Trophoblast cell (in vitro differentiated cells and primary cell): ENCODE results near the gene GLS.
A peak's percentile ranks its signal among the peaks of the same experiment; 100 is the strongest.

Source experiments
- DNase-seq, 2 donors: peaks; one replicate each; pipeline ENCODE4 v3.0.0-alpha.2; 2016
- H2AFZ ChIP-seq: 2 replicates; pipeline ENCODE4 v1.6.1; 2013; ENCODE audit warnings: low read length, moderate library complexity, mild to moderate bottlenecking; ENCODE audit not compliant: insufficient read depth, poor library complexity
- H2AK5ac ChIP-seq: 2 replicates; pipeline ENCODE4 v1.6.1; 2013; ENCODE audit warnings: mild to moderate bottlenecking, low read length
- H2BK120ac ChIP-seq: 2 replicates; pipeline ENCODE4 v1.6.1; 2013; ENCODE audit warnings: low read length, mild to moderate bottlenecking, moderate library complexity; ENCODE audit not compliant: insufficient read depth, poor library complexity
- H2BK12ac ChIP-seq: 2 replicates; pipeline ENCODE4 v1.6.1; 2013; ENCODE audit warnings: mild to moderate bottlenecking, low read length, moderate library complexity
- H2BK5ac ChIP-seq: 2 replicates; pipeline ENCODE4 v1.6.1; 2013; ENCODE audit warnings: low read length, low read depth, moderate library complexity, mild to moderate bottlenecking; ENCODE audit not compliant: poor library complexity
- H3K14ac ChIP-seq: 2 replicates; pipeline ENCODE4 v1.6.1; 2013; ENCODE audit warnings: mild to moderate bottlenecking, low read length
- H3K18ac ChIP-seq: 2 replicates; pipeline ENCODE4 v1.6.1; 2013; ENCODE audit warnings: mild to moderate bottlenecking, low read length
- H3K23ac ChIP-seq: 2 replicates; pipeline ENCODE4 v1.6.1; 2013; ENCODE audit warnings: low read length
- H3K27ac ChIP-seq: 2 replicates; pipeline ENCODE4 v1.5.1; 2013; ENCODE audit warnings: low read depth, mild to moderate bottlenecking, inconsistent platforms, low read length, moderate library complexity
- H3K27me3 ChIP-seq: 2 replicates; pipeline ENCODE4 v1.6.1; 2013; ENCODE audit warnings: inconsistent platforms, mild to moderate bottlenecking, low read length, moderate library complexity; ENCODE audit not compliant: insufficient read depth
- H3K36me3 ChIP-seq, 2 experiments: 1 replicate in 1 of 2; 2 replicates in 1 of 2; pipeline ENCODE4 v1.6.1; 2013; ENCODE audit warnings: low read length in 2 of 2, mild to moderate bottlenecking in 2 of 2, moderate library complexity in 1 of 2; ENCODE audit not compliant: insufficient read depth in 2 of 2, control insufficient read depth in 1 of 2
- H3K4ac ChIP-seq: 2 replicates; pipeline ENCODE4 v1.6.1; 2013; ENCODE audit warnings: low read depth, mild to moderate bottlenecking, low read length, moderate library complexity
- H3K4me1 ChIP-seq, 2 experiments: 1 replicate in 1 of 2; 2 replicates in 1 of 2; pipeline ENCODE4 v1.6.1; 2013; ENCODE audit warnings: low read length in 2 of 2, mild to moderate bottlenecking in 2 of 2, moderate library complexity in 1 of 2; ENCODE audit not compliant: insufficient read depth in 2 of 2, control insufficient read depth in 1 of 2
- H3K4me2 ChIP-seq: 2 replicates; pipeline ENCODE4 v1.6.1; 2013; ENCODE audit warnings: inconsistent platforms, mild to moderate bottlenecking, low read length, moderate library complexity
- H3K4me3 ChIP-seq: 2 replicates; pipeline ENCODE4 v1.5.1; 2013; ENCODE audit warnings: mild to moderate bottlenecking, low read depth, low read length, inconsistent platforms
- H3K79me1 ChIP-seq: one replicate; pipeline ENCODE4 v1.6.1; 2013; ENCODE audit warnings: low read length
- H3K79me2 ChIP-seq: 2 replicates; pipeline ENCODE4 v1.6.1; 2013; ENCODE audit warnings: low read length, mild to moderate bottlenecking; ENCODE audit not compliant: control insufficient read depth, insufficient read depth, poor library complexity
- H3K9ac ChIP-seq: 2 replicates; pipeline ENCODE4 v1.6.1; 2013; ENCODE audit warnings: mild to moderate bottlenecking, low read length
- H3K9me3 ChIP-seq: 2 replicates; pipeline ENCODE4 v1.6.1; 2013; ENCODE audit warnings: low read depth, mild to moderate bottlenecking, control low read depth, inconsistent platforms, low read length; ENCODE audit not compliant: insufficient read depth
- H4K12ac ChIP-seq: 2 replicates; pipeline ENCODE4 v1.6.1; 2013; ENCODE audit warnings: low read depth, mild to moderate bottlenecking, low read length, moderate library complexity
- H4K8ac ChIP-seq: 2 replicates; pipeline ENCODE4 v1.6.1; 2013; ENCODE audit warnings: low read depth, mild to moderate bottlenecking, low read length, moderate library complexity
- H4K91ac ChIP-seq: one replicate; pipeline ENCODE4 v1.6.1; 2013; ENCODE audit warnings: low read depth, mild to moderate bottlenecking, low read length, moderate library complexity
- WGBS: extraction: QIAGEN DNeasy Blood & Tissue Kit; methylation state at CpG from one replicate; pipeline ENCODE4 v1.1.7; 2013; ENCODE audit warnings: missing lambda C conversion rate; ENCODE audit not compliant: insufficient read length, insufficient coverage; ENCODE audit errors: extremely low coverage; 5-methylcytosine and 5-hydroxymethylcytosine counted together

The GLS gene

GRCh38 chr2:190875891-190876290 is 4.7 kb upstream of the GLS start:
- Histone ChIP-seq H3K27me3 (no peaks in the 10 kb centered on the region), H3K4ac (no peak overlapping the region), H4K12ac (no peak overlapping the region), H3K9me3 (peaks cover 2% of the 10 kb centered on the region), H3K18ac (no peak overlapping the region), H3K4me3 (no peak overlapping the region), H3K79me2 (peaks cover 2% of the 10 kb centered on the region), H4K8ac (no peak overlapping the region), H3K36me3 (no peaks in the 10 kb centered on the region), H2BK5ac (no peak overlapping the region), H3K9ac (no peak overlapping the region), H3K14ac (no peak overlapping the region), H3K4me1 (peaks cover 3 to 4% of the 10 kb centered on the region in 2 experiments), H2AFZ (no peak overlapping the region), H3K27ac (no peak overlapping the region), H3K4me2 (no peak overlapping the region), H3K79me1 (peaks cover 6% of the 10 kb centered on the region), H3K23ac (no peak overlapping the region), H2BK12ac (no peak overlapping the region), H2BK120ac (no peak overlapping the region), H4K91ac (no peak overlapping the region), H2AK5ac (no peak overlapping the region)
- no peak for DNase-seq
- no CpG with 5 or more reads among the region's 2 CpGs for WGBS

- Histone ChIP-seq H3K79me2 (peaks cover 9% of the 10 kb centered on the region), H4K8ac (no peak overlapping the region), H2BK120ac (no peak overlapping the region), H3K4ac (no peak overlapping the region), H2AFZ (no peak overlapping the region), H3K36me3 (no peaks in the 10 kb centered on the region), H3K9ac (no peak overlapping the region), H3K4me1 (peaks cover 3 to 4% of the 10 kb centered on the region in 2 experiments), H2AK5ac (no peak overlapping the region), H3K4me2 (no peak overlapping the region), H3K23ac (no peak overlapping the region), H3K27me3 (peaks cover 3% of the 10 kb centered on the region), H3K27ac (no peak overlapping the region), H2BK12ac (no peak overlapping the region), H3K9me3 (peaks cover 2% of the 10 kb centered on the region), H4K91ac (no peak overlapping the region), H3K4me3 (no peak overlapping the region), H4K12ac (no peak overlapping the region), H3K18ac (no peak overlapping the region), H3K79me1 (peaks cover 13% of the 10 kb centered on the region), H2BK5ac (no peak overlapping the region), H3K14ac (no peak overlapping the region)
- no peak for DNase-seq
- WGBS: no CpG with 5 or more reads among the region's 1 CpG
Measured at GRCh38 chr2:190876631-190877030, 4.0 kb upstream of the GLS start.

DNA sequence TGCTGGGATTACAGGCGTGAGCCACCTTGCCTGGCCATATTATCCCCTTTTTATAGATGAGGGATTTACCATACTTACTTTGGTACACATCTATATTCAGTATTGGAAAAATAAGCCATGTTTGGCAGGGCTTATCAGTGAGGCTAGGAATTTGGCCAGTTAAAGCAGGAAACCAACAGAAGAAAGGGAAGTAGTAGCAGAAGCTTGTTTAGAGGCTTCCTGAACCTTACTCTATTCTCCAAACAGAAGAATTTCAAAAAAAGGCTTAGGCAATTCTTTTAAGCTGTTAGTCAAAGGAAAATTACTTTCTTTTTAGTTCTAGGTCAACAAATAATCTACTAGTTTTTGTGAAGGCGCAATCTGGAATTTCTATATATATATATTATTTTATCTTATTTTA is 3.2 kb upstream of the GLS start:
- Histone ChIP-seq H3K36me3 (no peaks in the 10 kb centered on the region), H3K27me3 (peaks cover 3% of the 10 kb centered on the region), H2BK120ac (no peak overlapping the region), H3K79me1 (peaks cover 16% of the 10 kb centered on the region), H2BK12ac (no peak overlapping the region), H3K23ac (no peak overlapping the region), H3K27ac (no peak overlapping the region), H2AFZ (no peak overlapping the region), H3K9me3 (no peaks in the 10 kb centered on the region), H3K14ac (no peak overlapping the region), H3K18ac (no peak overlapping the region), H2AK5ac (no peak overlapping the region), H4K12ac (no peak overlapping the region), H3K9ac (no peak overlapping the region), H3K4me2 (no peak overlapping the region), H4K8ac (no peak overlapping the region), H3K4ac (no peak overlapping the region), H2BK5ac (no peak overlapping the region), H4K91ac (no peak overlapping the region), H3K4me3 (no peak overlapping the region), H3K4me1 (peaks cover 3 to 4% of the 10 kb centered on the region in 2 experiments), H3K79me2 (peaks cover 11% of the 10 kb centered on the region)
- WGBS: no CpG with 5 or more reads among the region's 2 CpGs
- DNase-seq: no peak

DNA sequence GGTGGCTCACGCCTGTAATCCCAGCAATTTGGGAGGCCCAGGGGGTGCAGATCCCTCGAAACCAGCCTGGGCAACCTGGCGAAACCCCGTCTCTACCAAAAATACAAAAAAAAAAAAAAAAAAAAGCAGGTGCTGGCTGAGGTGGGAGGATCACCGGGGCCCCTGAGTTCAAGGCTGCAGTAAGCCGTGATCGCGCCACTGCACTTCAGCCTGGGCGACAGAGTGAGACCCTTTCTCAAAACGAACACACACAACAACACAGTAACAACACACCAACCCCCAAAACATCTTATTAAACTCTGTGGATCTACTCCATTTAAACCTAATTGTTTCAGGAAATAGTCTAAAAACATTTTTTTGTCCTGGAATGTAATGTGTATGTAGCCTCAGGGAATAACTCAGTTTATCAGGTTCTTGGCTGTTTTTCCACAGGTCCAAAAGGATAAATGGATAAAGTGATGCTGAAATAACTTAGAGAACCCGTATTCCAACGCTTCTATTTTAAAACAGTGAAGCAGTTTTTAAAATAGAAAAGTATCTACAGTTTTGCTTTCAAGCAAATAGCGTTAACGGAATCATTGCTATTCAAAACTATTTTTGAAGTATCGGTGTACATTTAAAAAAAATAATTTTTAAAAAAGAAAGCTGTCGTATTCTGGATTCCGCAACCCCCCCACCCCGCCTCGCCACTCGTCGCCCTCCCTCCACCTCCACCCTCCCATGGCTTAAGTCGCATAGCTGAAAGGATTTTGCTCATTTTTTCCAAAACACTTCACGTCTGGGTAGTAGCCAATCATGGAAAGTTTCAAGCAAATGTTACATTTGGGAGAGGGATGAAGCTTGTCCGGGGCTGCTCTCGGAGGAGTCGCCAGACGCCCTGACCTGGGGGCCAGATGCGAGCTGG is 895 bp upstream of the GLS start:
- DNase-seq: peak in 1 of 2 donors; percentile 58
- Histone ChIP-seq H4K91ac (peak overlapping the region; percentile 58), H3K79me2 (peaks cover 11% of the 10 kb centered on the region), H3K27ac (peak overlapping the region; percentile 71), H3K27me3 (peaks cover 3% of the 10 kb centered on the region), H2BK5ac (peak overlapping the region; percentile 90), H3K4me2 (peak overlapping the region; percentile 88), H3K14ac (peak overlapping the region; percentile 60), H3K4ac (no peak overlapping the region), H3K9ac (peak overlapping the region; percentile 11), H3K4me1 (peaks cover 3 to 4% of the 10 kb centered on the region in 2 experiments), H3K18ac (peak overlapping the region; percentile 73), H2BK120ac (peak overlapping the region; percentile 74), H2AFZ (peak overlapping the region; percentile 82), H2AK5ac (no peak overlapping the region), H3K79me1 (peaks cover 16% of the 10 kb centered on the region), H3K36me3 (no peaks in the 10 kb centered on the region), H3K23ac (no peak overlapping the region), H3K4me3 (peak overlapping the region; percentile 70), H2BK12ac (peak overlapping the region; percentile 84), H4K12ac (peak overlapping the region; percentile 7), H4K8ac (peak overlapping the region; percentile 63), H3K9me3 (no peaks in the 10 kb centered on the region)
- 100% methylated on average over 1 of the region's 28 CpGs for WGBS
